ENCODE results near the gene TRIM31.
"Not testable (repeated sequence)": the region's sequence is repeated elsewhere in the genome, so short reads cannot be mapped to it uniquely, and the experiment has no call there.

The TRIM31 gene

GRCh38 chr6:30149858-30150550 is 37.1 kb upstream of the TRIM31 start:
- no peak for DNase-seq (ENCODE audit: low spot score)

GRCh38 chr6:30149234-30149633 is 36.3 kb upstream of the TRIM31 start:
- no peak for DNase-seq (ENCODE audit: low spot score)

- DNase-seq (ENCODE audit: low spot score) = no peak
These were observed 34.2 kb upstream of the TRIM31 start for GRCh38 chr6:30147096-30147495.

GRCh38 chr6:30145818-30146217 is 32.9 kb upstream of the TRIM31 start:
- DNase-seq (ENCODE audit: low spot score) = no peak

- DNase-seq (ENCODE audit: low spot score) = no peak
These were observed 31.9 kb upstream of the TRIM31 start for GRCh38 chr6:30144811-30145210.

- no peak for DNase-seq (ENCODE audit: low spot score)
These were observed 30.9 kb upstream of the TRIM31 start for GRCh38 chr6:30143780-30144179.

GRCh38 chr6:30142665-30143064 is 29.8 kb upstream of the TRIM31 start:
- no peak for DNase-seq (ENCODE audit: low spot score)

- not testable (repeated sequence) for DNase-seq (ENCODE audit: low spot score)
These were observed 27.4 kb upstream of the TRIM31 start for GRCh38 chr6:30140240-30140639.

GRCh38 chr6:30136570-30137286 is 23.8 kb upstream of the TRIM31 start:
- DNase-seq (ENCODE audit: low spot score) = no peak

GRCh38 chr6:30135757-30136156 is 22.9 kb upstream of the TRIM31 start, which contains the start of gene TRIM40:
TRIM40 (plus strand) TSS chr6:30136140; CDS start chr6:30137037, 897 bp downstream.
- no peak for DNase-seq (ENCODE audit: low spot score)

GRCh38 chr6:30135147-30135546 is 22.3 kb upstream of the TRIM31 start:
- DNase-seq (ENCODE audit: low spot score) = no peak

GRCh38 chr6:30131947-30132497 is 19.1 kb upstream of the TRIM31 start:
- DNase-seq (ENCODE audit: low spot score) = no peak

- DNase-seq (ENCODE audit: low spot score) = peak; percentile 64
These were observed 18.3 kb upstream of the TRIM31 start for GRCh38 chr6:30130887-30131862.

- no peak for DNase-seq (ENCODE audit: low spot score)
These were observed 17.3 kb upstream of the TRIM31 start for GRCh38 chr6:30130179-30130679.

GRCh38 chr6:30129265-30130178 is 16.6 kb upstream of the TRIM31 start:
- no peak for DNase-seq (ENCODE audit: low spot score)

- no peak for DNase-seq (ENCODE audit: low spot score)
These were observed 14.6 kb upstream of the TRIM31 start for GRCh38 chr6:30127238-30128093.

GRCh38 chr6:30122515-30122914 is 9.6 kb upstream of the TRIM31 start:
- no peak for DNase-seq (ENCODE audit: low spot score)

- DNase-seq (ENCODE audit: low spot score) = no peak
These were observed 8.8 kb upstream of the TRIM31 start for GRCh38 chr6:30121446-30122366.

- not testable (repeated sequence) for DNase-seq (ENCODE audit: low spot score)
These were observed 5.8 kb upstream of the TRIM31 start for GRCh38 chr6:30118691-30119090.
